NT2/D1 (cell line): ENCODE data around the gene PLXNA2.

Experiments used
- SUZ12 ChIP-seq: IDR thresholded peaks from 2 replicates; pipeline ENCODE4 v1.6.1; 2011; ENCODE audit not compliant: insufficient read length, insufficient read depth; ENCODE audit errors: extremely low read depth
- YY1 ChIP-seq: IDR thresholded peaks from 2 replicates; pipeline ENCODE4 v1.6.1; 2011; ENCODE audit not compliant: insufficient read length, insufficient read depth
- ZNF274 ChIP-seq: IDR thresholded peaks from 2 replicates; pipeline ENCODE4 v1.6.1; 2011; ENCODE audit warnings: mild to moderate bottlenecking, low read depth, low read length

- no peak for TF ChIP-seq YY1
- no peak for TF ChIP-seq ZNF274
- TF ChIP-seq SUZ12 = no peak
Observed at GRCh38 chr1:208207388-208208131, 36.6 kb downstream of the PLXNA2 start.
